HepG2 (cell line): ENCODE results near the gene AMDHD1. TPM values are rescaled to one million over a fixed set of nuclear protein-coding genes. Genes with fewer than 3 reads are reported as not detected.

Experiments used
- BCL6 ChIP-seq: IDR thresholded peaks from 2 replicates; pipeline ENCODE4 v1.6.1; 2016; ENCODE audit warnings: missing genetic modification reagents, missing compliant biosample characterization
- CBX5 ChIP-seq: sonication (generic); formaldehyde crosslinking; IDR thresholded peaks from 2 replicates; pipeline ENCODE4 v1.4.0; 2020; ENCODE audit warnings: missing genetic modification reagents, borderline replicate concordance
- HDAC2 ChIP-seq: sonication (generic); formaldehyde crosslinking; IDR thresholded peaks from 2 replicates; pipeline ENCODE4 v1.4.0; 2020; ENCODE audit warnings: missing genetic modification reagents
- NFYB ChIP-seq: sonication (generic); formaldehyde crosslinking; IDR thresholded peaks from 2 replicates; pipeline ENCODE4 v1.4.0; 2020; ENCODE audit warnings: missing genetic modification reagents
- PAF1 ChIP-seq: IDR thresholded peaks from 2 replicates; pipeline ENCODE4 v1.6.1; 2016; ENCODE audit warnings: missing genetic modification reagents, missing compliant biosample characterization
- RXRB ChIP-seq: IDR thresholded peaks from 2 replicates; pipeline ENCODE4 v1.6.1; 2016; ENCODE audit warnings: borderline replicate concordance, missing genetic modification reagents, missing compliant biosample characterization
- SIN3B ChIP-seq: fragments of 150-350 bp; IDR thresholded peaks from 2 replicates; pipeline ENCODE4 v1.6.1; 2014; ENCODE audit warnings: low read length
- XRCC5 ChIP-seq: fragments of 200-400 bp; formaldehyde crosslinking; optimal IDR thresholded peaks from 2 replicates; pipeline ENCODE3; 2017; ENCODE audit warnings: mild to moderate bottlenecking, low read length
- ZNF207 ChIP-seq: fragments of 450-650 bp; IDR thresholded peaks from 2 replicates; pipeline ENCODE4 v1.6.1; 2016; ENCODE audit warnings: antibody characterized with exemption, borderline replicate concordance
- ZNF225 ChIP-seq: sonication (generic); formaldehyde crosslinking; IDR thresholded peaks from 2 replicates; pipeline ENCODE4 v1.4.0; 2020; ENCODE audit warnings: mild to moderate bottlenecking, missing genetic modification reagents
- ZNF431 ChIP-seq: sonication (generic); formaldehyde crosslinking; IDR thresholded peaks from 2 replicates; pipeline ENCODE4 v1.9.0; 2022; ENCODE audit warnings: missing genetic modification reagents, low read depth, mild to moderate bottlenecking, borderline replicate concordance
- ZNF550 ChIP-seq: sonication (generic); formaldehyde crosslinking; IDR thresholded peaks from 2 replicates; pipeline ENCODE4 v1.4.0; 2020; ENCODE audit warnings: mild to moderate bottlenecking, missing genetic modification reagents, borderline replicate concordance
- ZNF629 ChIP-seq: sonication (generic); formaldehyde crosslinking; conservative IDR thresholded peaks from 2 replicates; pipeline ENCODE4 v1.5.0; 2020; ENCODE audit warnings: missing genetic modification reagents
- ZNF773 ChIP-seq: sonication (generic); formaldehyde crosslinking; IDR thresholded peaks from 2 replicates; pipeline ENCODE4 v1.4.0; 2020; ENCODE audit warnings: missing genetic modification reagents, borderline replicate concordance
- polyA plus RNA-seq, 8 experiments: library from polyadenylated mRNA; depleted of rRNA in 3 of 8; stranded (reverse) in 7 of 8; unstranded in 1 of 8; fragments of >200 nt; fragmentation: Illumina TruSeq in 4 of 8; extraction: Trizol in 4 of 8; gene quantifications; 2 replicates each; pipeline versions ENCODE4 v1.2.1 to v1.2.3, GENCODE V29; 2011 to 2016; ENCODE audit warnings: low read depth in 4 of 8, missing spikeins in 1 of 8, mixed read lengths in 1 of 8; ENCODE audit not compliant: insufficient read depth in 1 of 8
- total RNA-seq, 5 experiments: library from RNA; depleted of rRNA; stranded (reverse); fragments of >200 nt; fragmentation: Illumina TruSeq; extraction: Trizol; gene quantifications; 2 replicates each; pipeline ENCODE4 v1.2.3, GENCODE V29; 2016; ENCODE audit warnings: low read depth in 1 of 5
- TF ChIP-seq, protein P1 (sequence below): IDR thresholded peaks from 2 replicates; pipeline ENCODE4 v1.6.1; 2016; ENCODE audit warnings: control low read depth
- TF ChIP-seq, protein P2 (sequence below): IDR thresholded peaks from 2 replicates; pipeline ENCODE4 v1.6.1; 2016; ENCODE audit warnings: missing biosample characterization, missing genetic modification reagents, low read depth

The AMDHD1 gene
- total and polyA plus RNA-seq, 2 of the 13 experiments (the other 11 are each of a cell fraction or from before 2014, with no cell fraction given): 6.5 to 29.6 TPM

DNA sequence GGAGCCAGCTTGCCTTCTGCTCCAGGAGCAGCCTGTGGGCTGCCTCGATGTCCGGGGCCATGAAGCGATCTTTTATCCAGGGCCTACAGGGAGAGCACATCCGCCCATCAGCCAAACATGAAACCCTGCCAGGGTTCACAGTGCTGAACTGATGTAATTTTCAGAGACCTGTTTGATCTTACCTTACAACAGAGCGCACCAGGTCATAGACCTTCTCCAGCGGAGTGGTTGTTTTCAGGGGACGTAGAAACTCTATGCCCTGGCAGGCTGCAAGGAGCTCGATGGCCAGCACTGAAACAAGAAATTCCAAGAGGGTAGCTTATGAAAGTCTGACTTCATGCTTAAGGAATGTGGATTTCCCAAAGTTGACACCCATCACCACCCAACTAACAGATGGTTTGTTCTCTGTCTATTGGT is 33.3 kb downstream of the AMDHD1 start (continued):
- TF ChIP-seq, protein P1, sequence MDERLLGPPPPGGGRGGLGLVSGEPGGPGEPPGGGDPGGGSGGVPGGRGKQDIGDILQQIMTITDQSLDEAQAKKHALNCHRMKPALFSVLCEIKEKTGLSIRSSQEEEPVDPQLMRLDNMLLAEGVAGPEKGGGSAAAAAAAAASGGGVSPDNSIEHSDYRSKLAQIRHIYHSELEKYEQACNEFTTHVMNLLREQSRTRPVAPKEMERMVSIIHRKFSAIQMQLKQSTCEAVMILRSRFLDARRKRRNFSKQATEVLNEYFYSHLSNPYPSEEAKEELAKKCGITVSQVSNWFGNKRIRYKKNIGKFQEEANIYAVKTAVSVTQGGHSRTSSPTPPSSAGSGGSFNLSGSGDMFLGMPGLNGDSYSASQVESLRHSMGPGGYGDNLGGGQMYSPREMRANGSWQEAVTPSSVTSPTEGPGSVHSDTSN (CRISPR knock-in tag): no peak
- TF ChIP-seq CBX5 (peak; percentile 47; the same call in 1 of the 2 replicates), RXRB (peak; percentile 95), HDAC2 (CRISPR knock-in tag) (peak; percentile 84; the same call in 1 of the 2 replicates), ZNF629 (CRISPR knock-in tag) (no peak), ZNF773 (CRISPR knock-in tag) (no peak), ZNF225 (CRISPR knock-in tag) (no peak), BCL6 (CRISPR knock-in tag) (peak; percentile 83), NFYB (CRISPR knock-in tag) (no peak), SIN3B (no peak), ZNF550 (no peak), XRCC5 (no peak), PAF1 (CRISPR knock-in tag) (no peak), ZNF207 (no peak), ZNF431 (CRISPR knock-in tag) (no peak)
- TF ChIP-seq, protein P2, sequence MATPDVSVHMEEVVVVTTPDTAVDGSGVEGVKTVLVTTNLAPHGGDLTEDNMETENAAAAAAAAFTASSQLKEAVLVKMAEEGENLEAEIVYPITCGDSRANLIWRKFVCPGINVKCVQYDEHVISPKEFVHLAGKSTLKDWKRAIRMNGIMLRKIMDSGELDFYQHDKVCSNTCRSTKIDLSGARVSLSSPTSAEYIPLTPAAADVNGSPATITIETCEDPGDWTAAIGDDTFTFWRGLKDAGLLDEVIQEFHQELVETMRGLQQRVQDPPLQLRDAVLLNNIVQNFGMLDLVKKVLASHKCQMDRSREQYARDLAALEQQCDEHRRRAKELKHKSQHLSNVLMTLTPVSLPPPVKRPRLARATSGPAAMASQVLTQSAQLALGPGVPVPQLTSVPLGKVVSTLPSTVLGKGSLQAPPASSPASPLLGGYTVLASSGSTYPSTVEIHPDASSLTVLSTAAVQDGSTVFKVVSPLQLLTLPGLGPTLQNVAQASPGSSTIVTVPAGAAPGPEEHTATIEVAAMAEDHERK: no peak
